Measurements from ENCODE around the gene SUPT3H. TPM values are rescaled to one million over a fixed set of nuclear protein-coding genes. Genes with fewer than 3 reads are reported as not detected.

The SUPT3H gene
- total and polyA plus RNA-seq, 2 of the 8 experiments (the other 6 are each of a cell fraction or from before 2014, with no cell fraction given), result 18.8 to 23.0 TPM

DNA sequence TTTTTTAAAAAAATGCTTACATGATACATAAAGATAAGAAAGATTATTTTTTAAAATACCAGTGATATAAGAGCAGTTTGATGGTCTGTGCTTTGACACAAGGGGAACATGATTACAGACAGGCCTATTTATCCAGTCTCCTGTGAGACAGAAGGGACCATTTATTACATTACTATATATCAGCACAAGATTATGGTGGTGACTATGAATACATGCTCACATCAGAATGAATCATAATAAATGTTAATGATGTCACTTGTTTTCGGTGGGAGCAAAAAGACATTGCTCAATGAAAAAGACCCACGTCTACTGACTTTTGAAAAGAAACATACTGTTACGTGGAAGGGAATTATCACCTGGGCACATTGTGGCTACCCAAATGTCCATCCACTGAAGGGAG, 535.1 kb downstream of the SUPT3H start:
- H3K27ac ChIP-seq (ENCODE audit: low read depth, low read length), result no peak overlapping the region
- FAIRE-seq, result no peak
- H2BK20ac ChIP-seq (ENCODE audit: low read length), result no peak overlapping the region
- H3K36me3 ChIP-seq (ENCODE audit: control insufficient read depth in 2 of 4, insufficient read depth in 4 of 4, low read length in 3 of 4), result no peaks in the 10 kb centered on the region
- no peaks in the 10 kb centered on the region for H3K79me1 ChIP-seq (ENCODE audit: low read depth, low read length)
- H3K18ac ChIP-seq (ENCODE audit: extremely low read depth, low read length), result no peak overlapping the region
- no peak overlapping the region for H3K4me2 ChIP-seq (ENCODE audit: insufficient read depth in 1 of 2, low read depth in 2 of 2, low read length in 2 of 2)
- no peak overlapping the region for H2AK5ac ChIP-seq (ENCODE audit: low read depth, low read length)
- 91% methylated on average over 3 of the region's 3 CpGs; no CpG with 5 or more reads in 1 of the 2 experiments for WGBS, 2 experiments (ENCODE audit: extremely low coverage in 1 of 2, insufficient coverage in 1 of 2, insufficient read length in 1 of 2, insufficient replicate concordance in 2 of 2, low coverage in 1 of 2, low lambda C conversion rate in 2 of 2, missing lambda C conversion rate in 1 of 2)
- DNase-seq (ENCODE audit: low read depth in 1 of 2, low spot score in 2 of 2), result no peak
- H3K56ac ChIP-seq (replicated peaks; ENCODE audit: insufficient read length, low read depth, low read length), result no peak overlapping the region
- H3K9ac ChIP-seq (replicated peaks in 1 of 4; ENCODE audit: extremely low read depth in 1 of 4, low read depth in 3 of 4, low read length in 3 of 4), result no peak overlapping the region
- no peak overlapping the region for H2BK12ac ChIP-seq (ENCODE audit: low read depth, low read length)
- no peak overlapping the region for H3K4me3 ChIP-seq (ENCODE audit: extremely low read depth in 1 of 4, insufficient read depth in 2 of 4, low read depth in 3 of 4, low read length in 4 of 4)
- no peaks in the 10 kb centered on the region for H3K9me3 ChIP-seq (ENCODE audit: insufficient read depth in 2 of 2, low read depth in 1 of 2, low read length in 1 of 2)
- no peak overlapping the region for H2BK15ac ChIP-seq (ENCODE audit: low read length)
- no peak overlapping the region for H2BK5ac ChIP-seq (ENCODE audit: low read depth, low read length)
- CTCF ChIA-PET (ENCODE audit: partially characterized antibody), result no interaction called here
- TF ChIP-seq TBP (IDR thresholded peaks at IDR 0.05; ENCODE audit: low read depth, low read length), result no peak
- no peak for TF ChIP-seq FOSL1 (IDR thresholded peaks at IDR 0.05; ENCODE audit: insufficient read depth, low read depth, low read length)
- no peak for TF ChIP-seq SP4 (IDR thresholded peaks at IDR 0.05; ENCODE audit: low read length)
- TF ChIP-seq EGR1 (IDR thresholded peaks at IDR 0.05; ENCODE audit: borderline replicate concordance, low read depth, low read length), result no peak
- no peaks in the 10 kb centered on the region for H3K27me3 ChIP-seq (replicated peaks in 1 of 4; ENCODE audit: control insufficient read depth in 3 of 4, extremely low read depth in 1 of 4, insufficient read depth in 3 of 4, low read length in 3 of 4)
- POLR2A ChIA-PET (ENCODE audit: partially characterized antibody), result no interaction called here
- no peaks in the 10 kb centered on the region for H3K23me2 ChIP-seq (ENCODE audit: low read depth, low read length)
- H3K4ac ChIP-seq (replicated peaks; ENCODE audit: insufficient read length, low read depth, low read length), result no peak overlapping the region
- no peak overlapping the region for H4K5ac ChIP-seq (ENCODE audit: insufficient read length, low read depth, low read length)
- no peak overlapping the region for H4K8ac ChIP-seq (ENCODE audit: extremely low read depth, insufficient read depth, low read length)
- no peak overlapping the region for H2AFZ ChIP-seq (ENCODE audit: low read length)
- no peaks in the 10 kb centered on the region for H3K4me1 ChIP-seq (replicated peaks in 1 of 4; ENCODE audit: control insufficient read depth in 3 of 4, insufficient read depth in 4 of 4, low read length in 3 of 4)
- no peak overlapping the region for H2BK120ac ChIP-seq (replicated peaks; ENCODE audit: low read depth, low read length)
- no peak overlapping the region for H3K14ac ChIP-seq (ENCODE audit: insufficient read length)
- H3K79me2 ChIP-seq (ENCODE audit: control insufficient read depth in 1 of 2, insufficient read depth in 2 of 2, low read length in 2 of 2), result no peaks in the 10 kb centered on the region
- H4K20me1 ChIP-seq (replicated peaks in 1 of 2; ENCODE audit: control insufficient read depth in 1 of 2, insufficient read depth in 2 of 2, low read length in 2 of 2), result no peaks in the 10 kb centered on the region
- no peak overlapping the region for H4K91ac ChIP-seq (replicated peaks; ENCODE audit: insufficient read length, low read length)
- no peak overlapping the region for H3K23ac ChIP-seq (ENCODE audit: insufficient read length)
